ENCODE measurements around the gene NT5DC1. TPM values are rescaled to one million over a fixed set of nuclear protein-coding genes. Genes with fewer than 3 reads are reported as not detected.
"Not testable (repeated sequence)": the region's sequence is repeated elsewhere in the genome, so short reads cannot be mapped to it uniquely, and the experiment has no call there.

NT5DC1 gene
- total and polyA plus RNA-seq, 2 donors (not counting 1 experiment from before 2014, with no cell fraction given), result 26.4 to 54.8 TPM

DNA sequence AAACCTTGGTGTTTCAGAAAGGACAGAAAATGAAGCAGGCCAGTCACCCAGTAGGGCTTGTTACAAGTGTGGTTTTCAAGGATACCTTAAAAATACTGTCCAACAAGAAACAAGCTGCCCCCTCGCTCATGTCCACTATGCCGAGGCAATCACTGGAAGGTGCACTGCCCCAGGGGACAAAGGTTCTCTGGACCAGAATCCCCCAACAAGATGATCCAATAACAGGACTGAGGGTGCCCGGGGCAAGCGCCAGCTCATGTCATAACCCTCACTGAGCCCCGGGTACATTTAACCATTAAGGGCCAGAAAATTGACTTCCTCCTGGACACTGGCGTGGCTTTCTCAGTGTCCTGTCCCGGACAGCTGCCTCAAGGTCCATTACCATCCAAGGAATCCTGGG, 6.6 kb upstream of the NT5DC1 start:
- H3K27ac Mint-ChIP-seq, result no peak overlapping the region
- H3K27me3 ChIP-seq (replicated peaks in 1 of 4; ENCODE audit: control extremely low read depth in 1 of 4, control insufficient read depth in 3 of 4, insufficient read depth in 4 of 4, low read length in 3 of 4), result no peaks in the 10 kb centered on the region
- peaks cover 4% of the 10 kb centered on the region for H3K27me3 Mint-ChIP-seq
- H3K9me3 ChIP-seq (ENCODE audit: control extremely low read depth in 1 of 3, control insufficient read depth in 2 of 3, insufficient read depth in 1 of 3, low read length in 2 of 3), result peaks cover 0 to 11% (median 9%) of the 10 kb centered on the region in 3 donors
- peaks cover 5 to 7% of the 10 kb centered on the region in 2 donors for H3K4me1 ChIP-seq (ENCODE audit: control insufficient read depth in 2 of 2, insufficient read depth in 2 of 2, low read length in 2 of 2)
- no peaks in the 10 kb centered on the region for H4K20me1 ChIP-seq (ENCODE audit: control insufficient read depth, insufficient read depth, low read length, poor library complexity, severe bottlenecking)
- CTCF ChIA-PET, result interaction anchor here (0.8 kb wide), 1 partner anchor 85 kb away, joined by 3 read pairs; no protein-coding TSS in a partner anchor
- intact Hi-C loops (cut with micrococcal nuclease), result no loop called here
- no peak overlapping the region for H3K27ac ChIP-seq (ENCODE audit: low read length in 2 of 2)
- no peak overlapping the region for H2AFZ ChIP-seq (ENCODE audit: insufficient read depth, low read depth, low read length, poor library complexity, severe bottlenecking)
- POLR2A ChIA-PET, result no interaction called here
- ATAC-seq (ENCODE audit: low read depth) (no peak), DNase-seq (no peak)
- peaks cover 10% of the 10 kb centered on the region for H3K9me3 Mint-ChIP-seq (ENCODE audit: insufficient read depth)
- no peak overlapping the region for H3K4me3 ChIP-seq (ENCODE audit: control extremely low read depth in 1 of 5, extremely low read depth in 1 of 5, insufficient read depth in 1 of 5, low read depth in 2 of 5, low read length in 4 of 5)
- H3K4me3 Mint-ChIP-seq, result no peak overlapping the region
- no peak overlapping the region for H3K9ac ChIP-seq (ENCODE audit: low read length)
- H3K4me1 Mint-ChIP-seq, result peaks cover 5% of the 10 kb centered on the region
- no peak overlapping the region for H3K4me2 ChIP-seq (replicated peaks; ENCODE audit: low read depth, low read length, poor library complexity, severe bottlenecking)
- no peaks in the 10 kb centered on the region for H3K36me3 ChIP-seq (replicated peaks in 1 of 2; ENCODE audit: control extremely low read depth in 1 of 2, control insufficient read depth in 1 of 2, extremely low read depth in 1 of 2, insufficient read depth in 2 of 2, low read length in 1 of 2)
- no peaks in the 10 kb centered on the region for H3K79me2 ChIP-seq (ENCODE audit: control insufficient read depth, insufficient read depth, low read length)
- no peak for TF ChIP-seq EZH2 (IDR thresholded peaks at IDR 0.05; ENCODE audit: borderline replicate concordance, insufficient read depth, low read depth, low read length, poor library complexity, severe bottlenecking)
- no peak for TF ChIP-seq CTCF (IDR thresholded peaks at IDR 0.05)
- WGBS (ENCODE audit: insufficient coverage), result 99% methylated on average over 5 of the region's 7 CpGs

- intact Hi-C loops (cut with micrococcal nuclease); H4K20me1 ChIP-seq (ENCODE audit: control insufficient read depth, insufficient read depth, low read length, poor library complexity, severe bottlenecking); H2AFZ ChIP-seq (ENCODE audit: insufficient read depth, low read depth, low read length, poor library complexity, severe bottlenecking); H3K4me1 Mint-ChIP-seq; H3K27me3 ChIP-seq (replicated peaks in 1 of 4; ENCODE audit: control extremely low read depth in 1 of 4, control insufficient read depth in 3 of 4, insufficient read depth in 4 of 4, low read length in 3 of 4); H3K27ac Mint-ChIP-seq; H3K9me3 ChIP-seq (ENCODE audit: control extremely low read depth in 1 of 3, control insufficient read depth in 2 of 3, insufficient read depth in 1 of 3, low read length in 2 of 3); H3K79me2 ChIP-seq (ENCODE audit: control insufficient read depth, insufficient read depth, low read length); H3K4me1 ChIP-seq (ENCODE audit: control insufficient read depth in 2 of 2, insufficient read depth in 2 of 2, low read length in 2 of 2); H3K27me3 Mint-ChIP-seq; H3K9ac ChIP-seq (ENCODE audit: low read length); H3K27ac ChIP-seq (ENCODE audit: low read length in 2 of 2); ATAC-seq (ENCODE audit: low read depth); H3K4me3 ChIP-seq (ENCODE audit: control extremely low read depth in 1 of 5, extremely low read depth in 1 of 5, insufficient read depth in 1 of 5, low read depth in 2 of 5, low read length in 4 of 5); H3K36me3 ChIP-seq (replicated peaks in 1 of 2; ENCODE audit: control extremely low read depth in 1 of 2, control insufficient read depth in 1 of 2, extremely low read depth in 1 of 2, insufficient read depth in 2 of 2, low read length in 1 of 2); POLR2A ChIA-PET; H3K4me3 Mint-ChIP-seq; H3K4me2 ChIP-seq (replicated peaks; ENCODE audit: low read depth, low read length, poor library complexity, severe bottlenecking); DNase-seq: not testable (repeated sequence)
- peaks cover 10% of the 10 kb centered on the region for H3K9me3 Mint-ChIP-seq (ENCODE audit: insufficient read depth)
- WGBS (ENCODE audit: insufficient coverage), result 100% methylated on average over 2 of the region's 9 CpGs
- CTCF ChIA-PET, result interaction anchor here (0.7 to 5.0 kb wide), 16 partner anchors 9 to 200 kb away, joined by 3 to 165 read pairs (median 4); no protein-coding TSS in a partner anchor
These were observed 4.4 kb upstream of the NT5DC1 start for GRCh38 chr6:116096048-116096759.
